Stimulated activated naive B cell treated with anti-CD40 and anti-IgM and Interleukin-4, amounts not matched to agents 10 μg/mL and 1 μg/mL and 100 μg/mL, for 72 hours (primary cell): ENCODE data around the gene GYG1.

Experiments used
- ATAC-seq, 2 donors: fragments of 150-1000 bp; cut with Tn5 transposase; replicated peaks; 2 replicates each; pipeline ENCODE4 v1.10.0; 2021; ENCODE audit warnings: moderate library complexity in 1 of 2
- DNase-seq: peaks from one replicate; pipeline ENCODE4 v3.0.0; 2021
- H3K27ac Mint-ChIP-seq: one replicate; pipeline ENCODE4 v1.8.0; 2022; ENCODE audit warnings: mild to moderate bottlenecking, mixed read lengths
- H3K27me3 Mint-ChIP-seq, 2 donors: one replicate each; pipeline ENCODE4 v1.8.0; 2022; ENCODE audit warnings: mixed read lengths in 2 of 2
- H3K36me3 Mint-ChIP-seq, 2 donors: one replicate each; pipeline ENCODE4 v1.8.0; 2022; ENCODE audit warnings: mixed read lengths in 2 of 2, mild to moderate bottlenecking in 1 of 2
- H3K4me1 Mint-ChIP-seq, 2 donors: one replicate each; pipeline ENCODE4 v1.8.0; 2022; ENCODE audit warnings: mixed read lengths in 2 of 2, mild to moderate bottlenecking in 1 of 2
- H3K4me3 Mint-ChIP-seq, 2 donors: one replicate each; pipeline ENCODE4 v1.8.0; 2022; ENCODE audit warnings: mild to moderate bottlenecking in 2 of 2, mixed read lengths in 2 of 2, moderate library complexity in 1 of 2
- H3K9me3 Mint-ChIP-seq, 2 donors: one replicate each; pipeline ENCODE4 v1.8.0; 2022; ENCODE audit warnings: mixed read lengths in 2 of 2, mild to moderate bottlenecking in 1 of 2

GYG1 gene

GRCh38 chr3:149016669-149017541 lies 25.6 kb downstream of the GYG1 start:
- peaks cover 39 to 48% of the 10 kb centered on the region in 2 donors for H3K36me3 Mint-ChIP-seq
- no peaks in the 10 kb centered on the region for H3K4me1 Mint-ChIP-seq
- H3K27ac Mint-ChIP-seq, result no peak overlapping the region
- no peak overlapping the region for H3K4me3 Mint-ChIP-seq
- peaks cover 0 to 2% of the 10 kb centered on the region in 2 donors for H3K9me3 Mint-ChIP-seq
- H3K27me3 Mint-ChIP-seq, result no peaks in the 10 kb centered on the region
- no peak for ATAC-seq
- no peak for DNase-seq

GRCh38 chr3:149018247-149018646 lies 26.9 kb downstream of the GYG1 start:
- no peak overlapping the region for H3K27ac Mint-ChIP-seq
- H3K36me3 Mint-ChIP-seq, result peaks cover 37 to 51% of the 10 kb centered on the region in 2 donors
- H3K4me1 Mint-ChIP-seq, result no peaks in the 10 kb centered on the region

GRCh38 chr3:149019580-149019979 lies 28.2 kb downstream of the GYG1 start:
- Mint-ChIP-seq H3K4me1 (no peaks in the 10 kb centered on the region), H3K36me3 (peaks cover 41 to 55% of the 10 kb centered on the region in 2 donors), H3K27me3 (no peaks in the 10 kb centered on the region), H3K4me3 (no peak overlapping the region), H3K27ac (no peak overlapping the region), H3K9me3 (peaks cover 1 to 2% of the 10 kb centered on the region in 2 donors)
- ATAC-seq (no peak), DNase-seq (no peak)

More at GRCh38 chr3:149018247-149018646, 26.9 kb downstream of the GYG1 start:
- Mint-ChIP-seq H3K4me3 (no peak overlapping the region), H3K9me3 (peaks cover 0 to 2% of the 10 kb centered on the region in 2 donors), H3K27me3 (no peaks in the 10 kb centered on the region)
- DNase-seq (no peak), ATAC-seq (no peak)

- Mint-ChIP-seq H3K27me3 (no peaks in the 10 kb centered on the region), H3K4me1 (no peaks in the 10 kb centered on the region), H3K9me3 (peaks cover 3 to 7% of the 10 kb centered on the region in 2 donors), H3K4me3 (no peak overlapping the region), H3K36me3 (peaks cover 43 to 57% of the 10 kb centered on the region in 2 donors), H3K27ac (no peak overlapping the region)
- no peak for ATAC-seq
- DNase-seq, result no peak
Observed at GRCh38 chr3:149020196-149020838, 29.0 kb downstream of the GYG1 start.

- H3K36me3 Mint-ChIP-seq, result peaks cover 39 to 52% of the 10 kb centered on the region in 2 donors
- DNase-seq (no peak), ATAC-seq (no peak)
- H3K27ac Mint-ChIP-seq, result no peak overlapping the region
- H3K9me3 Mint-ChIP-seq, result peaks cover 3 to 7% of the 10 kb centered on the region in 2 donors
- H3K4me3 Mint-ChIP-seq, result no peak overlapping the region
- no peaks in the 10 kb centered on the region for H3K4me1 Mint-ChIP-seq
- no peaks in the 10 kb centered on the region for H3K27me3 Mint-ChIP-seq
Observed at GRCh38 chr3:149020839-149021252, 29.5 kb downstream of the GYG1 start.

GRCh38 chr3:149021830-149022229 lies 30.5 kb downstream of the GYG1 start:
- Mint-ChIP-seq H3K4me3 (no peak overlapping the region), H3K4me1 (no peaks in the 10 kb centered on the region), H3K9me3 (peaks cover 3 to 7% of the 10 kb centered on the region in 2 donors), H3K27me3 (no peaks in the 10 kb centered on the region), H3K36me3 (peaks cover 42 to 51% of the 10 kb centered on the region in 2 donors), H3K27ac (no peak overlapping the region)
- ATAC-seq (no peak), DNase-seq (no peak)

GRCh38 chr3:149023951-149024350 lies 32.6 kb downstream of the GYG1 start:
- Mint-ChIP-seq H3K27me3 (no peaks in the 10 kb centered on the region), H3K9me3 (peaks cover 3 to 7% of the 10 kb centered on the region in 2 donors), H3K36me3 (peaks cover 45 to 47% of the 10 kb centered on the region in 2 donors), H3K27ac (no peak overlapping the region), H3K4me3 (no peak overlapping the region), H3K4me1 (no peaks in the 10 kb centered on the region)
- no peak for DNase-seq
- no peak for ATAC-seq

GRCh38 chr3:149026718-149027117 lies 35.4 kb downstream of the GYG1 start:
- Mint-ChIP-seq H3K4me1 (no peaks in the 10 kb centered on the region), H3K27me3 (no peaks in the 10 kb centered on the region), H3K4me3 (no peak overlapping the region), H3K9me3 (peaks cover 3 to 7% of the 10 kb centered on the region in 2 donors), H3K36me3 (peaks cover 31 to 35% of the 10 kb centered on the region in 2 donors), H3K27ac (no peak overlapping the region)
- no peak for ATAC-seq
- no peak for DNase-seq

- no peaks in the 10 kb centered on the region for H3K9me3 Mint-ChIP-seq
- no peak overlapping the region for H3K27ac Mint-ChIP-seq
- H3K27me3 Mint-ChIP-seq, result no peaks in the 10 kb centered on the region
- H3K4me1 Mint-ChIP-seq, result no peaks in the 10 kb centered on the region
- H3K36me3 Mint-ChIP-seq, result peaks cover 13 to 18% of the 10 kb centered on the region in 2 donors
- ATAC-seq (no peak), DNase-seq (no peak)
- H3K4me3 Mint-ChIP-seq, result no peak overlapping the region
Observed at GRCh38 chr3:149031096-149031495, 39.8 kb downstream of the GYG1 start.

GRCh38 chr3:149037684-149038083 lies 46.3 kb downstream of the GYG1 start:
- DNase-seq (no peak), ATAC-seq (no peak)
- no peak overlapping the region for H3K4me3 Mint-ChIP-seq
- H3K27ac Mint-ChIP-seq, result no peak overlapping the region
- peaks cover 0 to under 1% of the 10 kb centered on the region in 2 donors for H3K4me1 Mint-ChIP-seq
- peaks cover 8 to 9% of the 10 kb centered on the region in 2 donors for H3K36me3 Mint-ChIP-seq
- H3K9me3 Mint-ChIP-seq, result no peaks in the 10 kb centered on the region
- H3K27me3 Mint-ChIP-seq, result no peaks in the 10 kb centered on the region

GRCh38 chr3:149038322-149038721 lies 47.0 kb downstream of the GYG1 start:
- no peak overlapping the region for H3K27ac Mint-ChIP-seq
- DNase-seq (no peak), ATAC-seq (no peak)
- peaks cover 5 to 7% of the 10 kb centered on the region in 2 donors for H3K4me1 Mint-ChIP-seq
- H3K36me3 Mint-ChIP-seq, result peaks cover 7 to 14% of the 10 kb centered on the region in 2 donors
- no peaks in the 10 kb centered on the region for H3K27me3 Mint-ChIP-seq
- H3K4me3 Mint-ChIP-seq, result no peak overlapping the region
- H3K9me3 Mint-ChIP-seq, result no peaks in the 10 kb centered on the region

- ATAC-seq (peak in 1 of 2 donors; percentile 60), DNase-seq (no peak)
- H3K27me3 Mint-ChIP-seq, result no peaks in the 10 kb centered on the region
- H3K9me3 Mint-ChIP-seq, result no peaks in the 10 kb centered on the region
- no peak overlapping the region for H3K27ac Mint-ChIP-seq
- H3K36me3 Mint-ChIP-seq, result peaks cover 14 to 28% of the 10 kb centered on the region in 2 donors
- peak overlapping the region in 1 of 2 donors; percentile 3 for H3K4me3 Mint-ChIP-seq
- peaks cover 6 to 8% of the 10 kb centered on the region in 2 donors for H3K4me1 Mint-ChIP-seq
Observed at GRCh38 chr3:149042789-149043386, 51.5 kb downstream of the GYG1 start.

- no peaks in the 10 kb centered on the region for H3K9me3 Mint-ChIP-seq
Observed at GRCh38 chr3:149044339-149045083, 53.2 kb downstream of the GYG1 start.

GRCh38 chr3:149055575-149055974 lies 64.2 kb downstream of the GYG1 start:
- H3K36me3 Mint-ChIP-seq, result peaks cover 34 to 50% of the 10 kb centered on the region in 2 donors
- peaks cover 0 to 8% of the 10 kb centered on the region in 2 donors for H3K9me3 Mint-ChIP-seq
- H3K27me3 Mint-ChIP-seq, result no peaks in the 10 kb centered on the region
- ATAC-seq (no peak), DNase-seq (no peak)
- no peaks in the 10 kb centered on the region for H3K4me1 Mint-ChIP-seq
- H3K4me3 Mint-ChIP-seq, result no peak overlapping the region
- no peak overlapping the region for H3K27ac Mint-ChIP-seq

More at GRCh38 chr3:149044339-149045083, 53.2 kb downstream of the GYG1 start:
- Mint-ChIP-seq H3K4me1 (peaks cover 6 to 8% of the 10 kb centered on the region in 2 donors), H3K27ac (no peak overlapping the region), H3K4me3 (no peak overlapping the region), H3K36me3 (peaks cover 15 to 31% of the 10 kb centered on the region in 2 donors), H3K27me3 (no peaks in the 10 kb centered on the region)
- ATAC-seq (no peak), DNase-seq (no peak)
